Coronary artery (tissue), 2 donors: Measurements from ENCODE around the gene MBOAT2.

Experiments used
- DNase-seq: peaks from one replicate; pipeline ENCODE4 v3.0.0-alpha.2; 2017; ENCODE audit warnings: low spot score
- H3K27ac ChIP-seq, 2 donors: fragments of 200-600 bp; sonication (generic); one replicate each; pipeline ENCODE4 v1.5.1; 2016 to 2019
- H3K4me3 ChIP-seq: fragments of 200-600 bp; sonication (generic); 2 replicates; pipeline ENCODE4 v1.5.1; 2016; ENCODE audit warnings: mild to moderate bottlenecking, moderate library complexity
- CTCF ChIP-seq: fragments of 200-600 bp; sonication (generic); IDR thresholded peaks from one replicate; pipeline ENCODE4 v1.5.1; 2019; ENCODE audit warnings: antibody characterized with exemption

MBOAT2 gene

DNA sequence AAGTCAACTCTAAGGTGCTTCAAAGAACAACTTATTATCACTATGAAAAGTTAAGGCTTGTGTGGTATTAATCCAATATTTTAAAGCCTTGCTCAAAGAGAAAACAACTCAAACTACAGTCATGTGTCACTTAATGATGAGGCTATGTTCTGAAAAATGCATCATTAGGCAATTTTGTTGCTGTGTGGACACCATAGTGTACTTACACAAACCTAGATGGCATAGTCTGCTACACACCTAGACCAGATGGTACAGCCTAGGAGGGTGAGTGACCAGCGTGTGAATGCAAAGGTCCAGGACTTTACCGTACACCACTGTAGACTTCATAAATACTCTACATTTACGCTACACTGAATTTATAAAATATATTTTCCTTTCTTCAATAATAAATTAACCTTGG is 3.0 kb downstream of the MBOAT2 start:
- H3K27ac ChIP-seq = no peak overlapping the region
- DNase-seq = no peak
- no peak for TF ChIP-seq CTCF

GRCh38 chr2:8999797-9000196 is 3.7 kb downstream of the MBOAT2 start:
- no peak overlapping the region for H3K27ac ChIP-seq
- no peak for DNase-seq

More for the DNA sequence above, 3.0 kb downstream of the MBOAT2 start:
- no peak overlapping the region for H3K4me3 ChIP-seq

GRCh38 chr2:8999102-8999446 is 4.4 kb downstream of the MBOAT2 start:
- Histone ChIP-seq H3K27ac (no peak overlapping the region), H3K4me3 (no peak overlapping the region)
- no peak for TF ChIP-seq CTCF
- no peak for DNase-seq

More at GRCh38 chr2:8999797-9000196, 3.7 kb downstream of the MBOAT2 start:
- H3K4me3 ChIP-seq = no peak overlapping the region
- TF ChIP-seq CTCF = no peak

GRCh38 chr2:8998418-8999101 is 4.9 kb downstream of the MBOAT2 start:
- Histone ChIP-seq H3K4me3 (no peak overlapping the region), H3K27ac (no peak overlapping the region)
- no peak for DNase-seq
- TF ChIP-seq CTCF = no peak

DNA sequence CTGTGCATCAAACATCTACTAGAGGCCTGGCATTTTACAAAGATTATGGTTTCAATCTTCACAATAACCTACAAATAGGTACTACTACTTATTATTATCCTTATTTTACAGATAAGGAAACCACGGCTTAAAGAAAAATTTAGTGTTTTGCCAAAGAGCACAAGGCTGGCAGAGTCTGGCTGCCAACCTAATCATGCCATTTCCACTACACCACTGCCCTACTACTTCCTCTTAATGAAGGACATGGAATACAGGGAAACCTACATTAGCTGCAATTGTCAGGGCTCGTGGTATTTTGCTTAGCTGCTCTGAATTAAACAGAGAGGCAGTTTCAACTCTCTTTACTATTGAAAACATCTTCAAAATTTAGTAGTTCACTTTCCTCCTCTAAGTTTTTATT is 5.9 kb downstream of the MBOAT2 start:
- DNase-seq = no peak
- H3K4me3 ChIP-seq = no peak overlapping the region
- no peak overlapping the region for H3K27ac ChIP-seq
- no peak for TF ChIP-seq CTCF

- DNase-seq = no peak
- H3K4me3 ChIP-seq = no peak overlapping the region
- TF ChIP-seq CTCF = no peak
- H3K27ac ChIP-seq = no peak overlapping the region
Observed at GRCh38 chr2:8997108-8997507, 6.4 kb downstream of the MBOAT2 start.

- no peak overlapping the region for H3K4me3 ChIP-seq
- no peak for TF ChIP-seq CTCF
- no peak for DNase-seq
- H3K27ac ChIP-seq = no peak overlapping the region
Observed at GRCh38 chr2:8996006-8996405, 7.5 kb downstream of the MBOAT2 start.
